WERI-Rb-1 (cell line): ENCODE data around the gene HOXA11.
A peak's percentile ranks its signal among the peaks of the same experiment; 100 is the strongest.

Source experiments
- DNase-seq: peaks from one replicate; pipeline ENCODE4 v3.0.0-alpha.2; 2020
- H3K27ac ChIP-seq: fragments of 250-450 bp; sonication (Bioruptor Pico); 2 replicates; pipeline ENCODE4 v1.5.1; 2020; ENCODE audit warnings: mild to moderate bottlenecking, moderate library complexity
- H3K27me3 ChIP-seq: fragments of 250-450 bp; sonication (Bioruptor Pico); 2 replicates; pipeline ENCODE4 v1.5.1; 2021; ENCODE audit warnings: mild to moderate bottlenecking, low read depth, moderate library complexity; ENCODE audit not compliant: insufficient read depth, severe bottlenecking
- H3K36me3 ChIP-seq: fragments of 250-450 bp; sonication (Bioruptor Pico); 2 replicates; pipeline ENCODE4 v1.5.1; 2020; ENCODE audit warnings: mild to moderate bottlenecking, moderate library complexity
- H3K4me3 ChIP-seq: 2 replicates; pipeline ENCODE4 v1.5.1; 2011; ENCODE audit warnings: low read depth, mild to moderate bottlenecking, control low read depth, low read length
- H3K9me3 ChIP-seq: fragments of 250-450 bp; sonication (Bioruptor Pico); 2 replicates; pipeline ENCODE4 v1.5.1; 2021; ENCODE audit warnings: mild to moderate bottlenecking, moderate library complexity; ENCODE audit not compliant: severe bottlenecking
- CTCF ChIP-seq: IDR thresholded peaks from 2 replicates; pipeline ENCODE4 v1.5.1; 2011; ENCODE audit warnings: low read depth, mild to moderate bottlenecking, control low read depth, inconsistent platforms, low read length

The HOXA11 gene

GRCh38 chr7:27200761-27201579 lies 15.9 kb upstream of the HOXA11 start:
- TF ChIP-seq CTCF: no peak
- H3K9me3 ChIP-seq: peaks cover 5% of the 10 kb centered on the region
- DNase-seq: no peak
- H3K27me3 ChIP-seq: peaks cover 92% of the 10 kb centered on the region
- H3K4me3 ChIP-seq: peak overlapping the region; percentile 35
- no peak overlapping the region for H3K27ac ChIP-seq
- no peaks in the 10 kb centered on the region for H3K36me3 ChIP-seq

- TF ChIP-seq CTCF: no peak
- Histone ChIP-seq H3K27me3 (peaks cover 92% of the 10 kb centered on the region), H3K27ac (no peak within 1 kb of the TSS), H3K4me3 (peak within 1 kb of the TSS; percentile 35), H3K9me3 (peaks cover 5% of the 10 kb centered on the region), H3K36me3 (no peaks in the 10 kb centered on the region)
- DNase-seq: peak; percentile 38
These were observed 15.1 kb upstream of the HOXA11 start, which contains the start of gene HOXA13 for GRCh38 chr7:27199849-27200760. Gene HOXA13, minus strand, starts transcription at chr7:27200091. Its CDS starts 14 bp downstream, at chr7:27200077.

GRCh38 chr7:27198871-27199801 lies 14.1 kb upstream of the HOXA11 start:
- no peak for TF ChIP-seq CTCF
- Histone ChIP-seq H3K4me3 (peak overlapping the region; percentile 12; the same call in 1 of the 2 replicates), H3K9me3 (peaks cover 5% of the 10 kb centered on the region), H3K27ac (no peak overlapping the region), H3K36me3 (no peaks in the 10 kb centered on the region), H3K27me3 (peaks cover 90% of the 10 kb centered on the region)
- peak; percentile 29 for DNase-seq

- H3K36me3 ChIP-seq: no peaks in the 10 kb centered on the region
- H3K4me3 ChIP-seq: no peak overlapping the region
- H3K9me3 ChIP-seq: peaks cover 5% of the 10 kb centered on the region
- no peak for TF ChIP-seq CTCF
- peaks cover 90% of the 10 kb centered on the region for H3K27me3 ChIP-seq
- H3K27ac ChIP-seq: no peak overlapping the region
- DNase-seq: no peak
These were observed 13.3 kb upstream of the HOXA11 start for GRCh38 chr7:27198138-27198841.
